Stimulated activated naive B cell treated with anti-CD40 and anti-IgM and Interleukin-4, amounts not matched to agents 10 μg/mL and 1 μg/mL and 100 μg/mL, for 72 hours (primary cell): ENCODE data around the gene ATE1.

ENCODE experiments used
- ATAC-seq, 2 donors: fragments of 150-1000 bp; cut with Tn5 transposase; replicated peaks; 2 replicates each; pipeline ENCODE4 v1.10.0; 2021; ENCODE audit warnings: moderate library complexity in 1 of 2
- DNase-seq: peaks from one replicate; pipeline ENCODE4 v3.0.0; 2021
- H3K27ac Mint-ChIP-seq: one replicate; pipeline ENCODE4 v1.8.0; 2022; ENCODE audit warnings: mild to moderate bottlenecking, mixed read lengths
- H3K27me3 Mint-ChIP-seq, 2 donors: one replicate each; pipeline ENCODE4 v1.8.0; 2022; ENCODE audit warnings: mixed read lengths in 2 of 2
- H3K36me3 Mint-ChIP-seq, 2 donors: one replicate each; pipeline ENCODE4 v1.8.0; 2022; ENCODE audit warnings: mixed read lengths in 2 of 2, mild to moderate bottlenecking in 1 of 2
- H3K4me1 Mint-ChIP-seq, 2 donors: one replicate each; pipeline ENCODE4 v1.8.0; 2022; ENCODE audit warnings: mixed read lengths in 2 of 2, mild to moderate bottlenecking in 1 of 2
- H3K4me3 Mint-ChIP-seq, 2 donors: one replicate each; pipeline ENCODE4 v1.8.0; 2022; ENCODE audit warnings: mild to moderate bottlenecking in 2 of 2, mixed read lengths in 2 of 2, moderate library complexity in 1 of 2
- H3K9me3 Mint-ChIP-seq, 2 donors: one replicate each; pipeline ENCODE4 v1.8.0; 2022; ENCODE audit warnings: mixed read lengths in 2 of 2, mild to moderate bottlenecking in 1 of 2

ATE1 gene

DNA sequence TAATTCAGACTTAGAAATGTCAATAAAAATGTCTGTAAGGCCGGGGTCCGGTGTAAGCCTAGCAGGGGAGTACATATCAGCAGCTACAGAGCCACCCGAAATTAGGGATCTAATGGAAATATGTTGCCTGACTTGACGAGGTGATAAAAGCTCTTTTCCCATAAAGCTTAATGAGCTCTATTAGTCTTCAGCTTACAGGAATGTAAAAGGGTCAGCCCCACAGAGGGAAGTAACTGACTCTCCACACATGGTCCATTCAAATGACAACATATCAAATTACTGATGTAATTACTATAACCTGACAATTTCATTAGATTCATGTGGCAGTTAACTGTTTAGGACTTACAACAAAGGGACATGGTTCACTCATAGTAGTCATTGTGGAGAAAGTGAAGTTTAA is 62.3 kb downstream of the ATE1 start:
- ATAC-seq: no peak

DNA sequence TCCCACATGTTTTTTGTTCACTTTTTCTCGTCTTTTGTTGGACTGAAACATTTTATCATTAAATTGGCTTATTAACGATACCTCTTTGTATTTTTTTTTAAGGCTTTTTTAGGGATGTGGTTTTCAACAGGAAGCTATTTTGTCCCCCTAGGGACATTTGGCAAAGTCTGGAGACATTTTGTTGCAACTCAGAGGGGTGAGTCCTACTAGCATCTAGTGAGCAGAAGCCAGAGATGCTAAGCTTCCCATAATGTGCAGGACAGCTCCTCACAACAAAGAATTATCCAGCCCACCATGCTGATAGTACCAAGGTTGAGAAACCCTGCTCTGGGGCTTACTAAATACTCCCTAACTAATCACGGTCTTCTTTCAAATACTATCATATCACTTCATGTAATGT is 63.2 kb downstream of the ATE1 start:
- ATAC-seq (no peak), DNase-seq (no peak)
- no peak overlapping the region for H3K27ac Mint-ChIP-seq
- H3K36me3 Mint-ChIP-seq: peaks cover 15 to 53% of the 10 kb centered on the region in 2 donors
- H3K9me3 Mint-ChIP-seq: peaks cover 0 to 2% of the 10 kb centered on the region in 2 donors
- H3K4me3 Mint-ChIP-seq: no peak overlapping the region
- no peaks in the 10 kb centered on the region for H3K27me3 Mint-ChIP-seq
- H3K4me1 Mint-ChIP-seq: peaks cover 4 to 5% of the 10 kb centered on the region in 2 donors

More for the DNA sequence above, 62.3 kb downstream of the ATE1 start:
- Mint-ChIP-seq H3K4me1 (peaks cover 4 to 5% of the 10 kb centered on the region in 2 donors), H3K27ac (no peak overlapping the region), H3K9me3 (peaks cover 0 to 2% of the 10 kb centered on the region in 2 donors), H3K27me3 (no peaks in the 10 kb centered on the region), H3K36me3 (peaks cover 16 to 52% of the 10 kb centered on the region in 2 donors), H3K4me3 (no peak overlapping the region)
- DNase-seq: no peak

DNA sequence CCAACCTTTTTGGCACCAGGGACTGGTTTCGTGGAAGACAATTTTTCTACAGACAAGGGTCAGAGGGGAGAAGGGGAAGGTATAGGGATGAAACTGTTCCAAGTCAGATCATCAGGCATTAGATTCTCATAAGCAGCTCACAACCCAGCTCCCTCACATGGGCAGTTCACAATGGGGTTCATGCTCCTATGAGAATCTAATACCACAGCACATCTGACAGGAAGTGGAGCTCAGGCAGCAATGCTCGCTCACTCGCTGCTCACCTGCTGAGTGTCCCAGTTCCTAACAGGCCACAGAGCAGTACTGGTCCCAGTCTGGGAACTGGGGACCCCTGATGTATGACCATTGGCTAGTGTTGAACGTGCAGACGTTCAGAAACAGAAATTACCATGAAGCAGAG is 63.7 kb downstream of the ATE1 start:
- Mint-ChIP-seq H3K9me3 (peaks cover 0 to 2% of the 10 kb centered on the region in 2 donors), H3K4me3 (no peak overlapping the region), H3K27ac (no peak overlapping the region), H3K36me3 (peaks cover 11 to 50% of the 10 kb centered on the region in 2 donors), H3K27me3 (no peaks in the 10 kb centered on the region), H3K4me1 (peaks cover 4 to 5% of the 10 kb centered on the region in 2 donors)
- DNase-seq (no peak), ATAC-seq (no peak)

DNA sequence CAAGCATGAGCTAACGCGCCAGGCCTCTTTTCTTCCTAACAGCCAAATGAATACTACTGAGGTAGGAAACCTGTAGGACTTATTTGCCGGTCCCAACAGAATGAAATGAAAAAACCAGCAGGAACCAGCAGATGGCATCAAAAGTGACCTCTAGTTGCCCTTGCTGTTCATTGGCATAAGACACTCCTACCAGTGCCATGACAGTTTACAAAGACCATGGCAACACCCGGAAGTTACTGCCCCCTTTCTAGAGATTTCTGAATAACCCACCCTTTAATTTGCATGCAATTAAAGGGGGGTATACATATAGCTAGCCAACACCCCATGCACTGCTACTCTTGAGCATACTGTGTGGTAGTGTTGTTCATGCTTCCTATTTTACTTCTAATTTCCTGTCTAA is 65.2 kb downstream of the ATE1 start:
- no peak for DNase-seq
- ATAC-seq: no peak
- no peak overlapping the region for H3K27ac Mint-ChIP-seq
- peaks cover 10 to 48% of the 10 kb centered on the region in 2 donors for H3K36me3 Mint-ChIP-seq
- H3K27me3 Mint-ChIP-seq: no peaks in the 10 kb centered on the region
- H3K4me1 Mint-ChIP-seq: peaks cover 4 to 5% of the 10 kb centered on the region in 2 donors
- H3K9me3 Mint-ChIP-seq: peaks cover 2 to 4% of the 10 kb centered on the region in 2 donors
- H3K4me3 Mint-ChIP-seq: no peak overlapping the region

DNA sequence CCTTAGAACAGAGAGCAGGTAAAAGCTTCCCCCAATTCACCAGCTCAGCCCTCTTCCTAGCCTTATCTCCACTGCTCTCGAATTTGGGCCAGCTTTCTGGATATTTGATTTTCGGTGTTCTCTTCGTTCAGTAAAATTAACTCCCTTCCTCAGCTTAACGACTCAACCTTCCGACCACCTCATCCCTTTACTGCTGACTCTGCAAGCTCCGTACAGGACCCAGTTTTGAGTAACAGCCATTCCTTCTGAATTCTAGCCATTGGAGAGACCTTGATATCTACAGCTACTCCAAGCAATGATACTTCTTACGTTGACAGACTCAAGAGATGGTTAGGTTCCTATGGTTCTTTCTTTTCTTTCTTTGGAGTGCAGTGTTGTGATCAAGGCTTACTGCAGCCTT is 65.8 kb downstream of the ATE1 start:
- Mint-ChIP-seq H3K36me3 (peaks cover 16 to 50% of the 10 kb centered on the region in 2 donors), H3K4me1 (peaks cover 4 to 5% of the 10 kb centered on the region in 2 donors), H3K27ac (no peak overlapping the region), H3K4me3 (no peak overlapping the region), H3K9me3 (peaks cover 6 to 8% of the 10 kb centered on the region in 2 donors), H3K27me3 (no peaks in the 10 kb centered on the region)
- DNase-seq (no peak), ATAC-seq (no peak)

DNA sequence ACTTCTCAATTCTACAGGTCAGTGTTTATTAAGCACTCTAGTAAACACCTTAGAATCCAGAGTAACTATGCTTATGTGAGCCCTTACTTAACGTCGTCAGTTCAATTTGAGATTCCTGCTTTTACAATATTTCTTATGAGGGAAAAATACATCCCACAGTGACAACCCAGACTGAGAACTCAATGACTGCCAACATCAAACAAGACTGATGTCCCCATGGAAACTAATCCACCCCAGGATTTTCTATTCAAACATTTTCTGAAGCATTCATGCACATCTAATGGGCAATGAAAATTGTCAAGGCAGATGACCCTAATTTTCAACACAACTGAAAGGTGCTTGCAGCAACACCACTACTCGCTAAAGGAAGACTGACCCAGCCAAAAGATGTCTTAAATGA is 67.0 kb downstream of the ATE1 start:
- no peak overlapping the region for H3K27ac Mint-ChIP-seq
- H3K4me3 Mint-ChIP-seq: no peak overlapping the region
- no peak for DNase-seq
- no peaks in the 10 kb centered on the region for H3K27me3 Mint-ChIP-seq
- peaks cover 6 to 8% of the 10 kb centered on the region in 2 donors for H3K9me3 Mint-ChIP-seq
- peaks cover 18 to 45% of the 10 kb centered on the region in 2 donors for H3K36me3 Mint-ChIP-seq
- no peak for ATAC-seq
- peaks cover 4 to 5% of the 10 kb centered on the region in 2 donors for H3K4me1 Mint-ChIP-seq

DNA sequence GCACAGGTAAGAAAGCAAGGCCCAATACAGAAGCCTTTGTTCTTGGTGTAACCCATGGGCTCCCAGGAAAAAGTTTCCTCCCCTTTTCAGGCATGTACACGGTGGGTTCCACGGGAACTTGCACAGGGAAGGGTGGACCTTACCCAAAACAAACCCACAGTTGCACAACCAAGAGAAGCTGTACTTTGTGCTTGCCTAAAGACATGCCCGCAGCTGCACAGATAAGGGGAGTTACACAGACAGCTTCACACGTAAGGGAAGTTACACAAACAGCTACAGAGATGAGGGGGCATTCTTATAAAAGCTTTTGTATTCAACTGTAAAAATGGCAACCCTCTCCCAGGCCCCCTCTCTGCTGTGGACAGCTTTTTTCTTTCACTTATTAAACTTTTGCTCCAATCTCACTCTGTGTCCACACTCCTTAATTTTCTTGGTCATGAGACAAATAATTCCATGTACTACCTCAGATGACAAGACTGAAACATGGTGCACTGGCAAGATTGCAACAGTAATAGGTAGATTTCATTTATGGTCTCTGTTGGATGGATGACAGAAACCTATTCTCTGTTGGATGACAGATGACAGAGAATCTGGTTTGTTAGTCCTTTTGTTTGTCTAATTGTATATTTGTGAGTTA is 72.9 kb downstream of the ATE1 start:
- H3K4me3 Mint-ChIP-seq: no peak overlapping the region
- no peaks in the 10 kb centered on the region for H3K27me3 Mint-ChIP-seq
- peaks cover 30 to 37% of the 10 kb centered on the region in 2 donors for H3K36me3 Mint-ChIP-seq
- ATAC-seq (no peak), DNase-seq (no peak)
- H3K27ac Mint-ChIP-seq: no peak overlapping the region
- H3K9me3 Mint-ChIP-seq: peaks cover 6 to 8% of the 10 kb centered on the region in 2 donors
- H3K4me1 Mint-ChIP-seq: no peaks in the 10 kb centered on the region

DNA sequence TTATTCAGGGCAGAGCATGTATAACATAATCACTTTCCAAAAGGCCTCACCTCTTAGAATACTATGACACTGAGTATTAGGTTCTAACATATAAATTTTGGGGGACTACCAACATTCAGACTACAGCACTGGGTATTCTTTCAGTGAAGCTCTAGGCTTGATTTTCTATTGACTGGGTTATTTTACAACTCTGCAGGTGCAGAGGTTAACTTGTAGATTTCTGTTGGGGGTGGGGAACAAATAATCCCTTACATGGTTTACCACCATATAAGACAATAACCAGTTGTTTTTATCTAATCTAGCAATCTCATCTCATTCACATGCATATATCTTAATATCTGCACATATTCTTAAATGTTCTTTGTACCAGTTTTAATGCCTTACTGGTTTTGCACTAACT is 73.9 kb downstream of the ATE1 start:
- Mint-ChIP-seq H3K36me3 (peaks cover 37 to 45% of the 10 kb centered on the region in 2 donors), H3K4me1 (no peaks in the 10 kb centered on the region), H3K27me3 (no peaks in the 10 kb centered on the region), H3K9me3 (peaks cover 6 to 8% of the 10 kb centered on the region in 2 donors), H3K4me3 (no peak overlapping the region), H3K27ac (no peak overlapping the region)
- no peak for DNase-seq
- ATAC-seq: no peak

DNA sequence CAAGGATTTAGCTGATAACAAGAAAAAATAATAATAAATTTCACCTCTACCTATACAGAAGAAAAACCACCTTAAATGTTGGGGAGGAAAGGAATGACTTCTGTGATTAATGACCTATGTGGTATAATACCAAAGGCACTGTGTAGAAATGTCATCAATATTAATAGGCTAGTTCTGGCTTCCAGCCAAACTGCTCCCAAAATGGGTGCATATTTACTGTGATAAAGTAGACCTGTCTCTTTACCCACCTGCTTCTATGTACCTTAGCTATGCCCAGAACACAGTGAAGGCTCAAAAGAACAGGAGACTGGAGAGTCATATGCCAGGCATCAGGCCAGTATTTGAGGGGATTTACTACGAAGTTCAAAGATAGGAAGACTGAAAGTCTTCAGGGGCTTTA is 76.0 kb downstream of the ATE1 start:
- no peaks in the 10 kb centered on the region for H3K27me3 Mint-ChIP-seq
- DNase-seq (no peak), ATAC-seq (no peak)
- no peaks in the 10 kb centered on the region for H3K4me1 Mint-ChIP-seq
- peaks cover 30 to 33% of the 10 kb centered on the region in 2 donors for H3K36me3 Mint-ChIP-seq
- no peak overlapping the region for H3K4me3 Mint-ChIP-seq
- no peak overlapping the region for H3K27ac Mint-ChIP-seq
- H3K9me3 Mint-ChIP-seq: peaks cover 0 to 3% of the 10 kb centered on the region in 2 donors

DNA sequence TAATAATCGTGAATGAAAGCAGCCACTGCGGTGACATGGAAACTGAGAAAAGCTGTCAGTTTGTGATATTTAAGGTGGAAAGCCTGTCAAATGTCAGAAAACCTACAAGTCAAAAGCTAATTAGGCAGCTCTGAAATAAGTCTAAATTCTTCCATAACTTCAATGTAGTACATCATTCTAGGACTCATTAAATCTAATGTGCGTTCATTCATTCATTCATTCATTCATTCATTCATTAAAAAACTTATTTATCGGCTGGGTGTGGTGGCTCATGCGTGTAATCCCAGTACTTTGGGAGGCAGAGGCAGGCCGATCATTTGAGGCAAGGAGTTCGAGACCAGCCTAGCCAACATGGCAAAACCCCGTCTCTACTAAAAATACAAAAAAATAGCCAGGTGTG is 79.7 kb downstream of the ATE1 start:
- no peaks in the 10 kb centered on the region for H3K27me3 Mint-ChIP-seq

DNA sequence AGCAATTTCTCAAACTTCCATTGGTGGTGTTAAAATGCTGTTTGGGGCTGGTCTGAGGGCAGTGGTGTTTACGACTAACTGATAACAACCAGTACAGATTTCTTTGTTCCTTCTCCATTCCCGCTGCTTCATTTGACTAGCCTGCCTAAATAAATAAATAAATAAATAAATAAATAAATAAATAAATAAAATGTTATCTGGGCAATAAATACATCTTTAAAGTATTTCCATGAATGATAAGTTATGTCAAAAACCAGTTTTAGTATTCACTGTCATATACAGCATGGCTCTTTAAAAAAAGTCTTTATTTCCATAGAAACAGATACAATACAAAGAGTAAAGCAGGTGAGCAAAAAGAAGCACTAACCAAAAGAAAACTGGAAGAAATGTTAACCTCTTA is 81.3 kb downstream of the ATE1 start:
- ATAC-seq: no peak
- Mint-ChIP-seq H3K4me3 (no peak overlapping the region), H3K27ac (no peak overlapping the region), H3K4me1 (peaks cover 1 to 11% of the 10 kb centered on the region in 2 donors), H3K36me3 (peaks cover 42 to 48% of the 10 kb centered on the region in 2 donors), H3K27me3 (no peaks in the 10 kb centered on the region), H3K9me3 (peaks cover 7 to 8% of the 10 kb centered on the region in 2 donors)
- no peak for DNase-seq

More for the DNA sequence above, 79.7 kb downstream of the ATE1 start:
- Mint-ChIP-seq H3K4me3 (no peak overlapping the region), H3K9me3 (peaks cover 7 to 8% of the 10 kb centered on the region in 2 donors), H3K4me1 (peaks cover 1 to 5% of the 10 kb centered on the region in 2 donors), H3K27ac (no peak overlapping the region), H3K36me3 (peaks cover 42 to 47% of the 10 kb centered on the region in 2 donors)
- no peak for DNase-seq
- ATAC-seq: no peak

DNA sequence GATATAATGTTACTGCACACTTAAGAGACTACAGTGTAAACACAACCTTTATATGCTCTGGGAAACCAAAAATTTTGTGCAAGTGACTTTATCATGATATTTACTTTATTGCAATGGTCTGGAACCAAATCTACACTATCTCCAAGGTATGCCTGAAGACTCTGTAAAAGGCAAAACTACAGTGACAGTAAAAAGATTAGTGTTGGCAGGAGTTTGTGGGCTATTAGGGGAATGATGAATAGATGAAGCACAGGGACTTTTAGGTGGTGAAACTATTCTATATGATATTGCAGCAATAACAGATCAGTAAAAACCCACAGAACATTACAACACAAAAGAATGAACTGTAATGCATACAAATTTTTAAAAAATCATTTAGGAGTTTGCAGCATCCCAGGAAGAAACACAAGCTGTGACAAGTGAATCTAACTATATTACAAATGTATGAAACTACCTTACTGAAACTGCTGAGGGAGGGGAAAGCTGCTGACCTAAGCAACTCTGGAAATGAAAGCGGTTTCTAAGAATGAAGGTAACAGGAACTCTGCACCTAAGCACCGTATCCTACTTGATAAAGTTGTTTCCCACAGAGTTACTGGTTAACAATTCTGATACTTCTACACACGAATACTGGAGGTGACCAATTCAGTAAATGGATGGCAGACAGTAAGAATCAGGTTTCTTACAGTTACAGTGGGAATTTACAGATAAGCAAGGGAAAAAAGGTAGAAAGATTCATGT is 82.6 kb downstream of the ATE1 start:
- H3K36me3 Mint-ChIP-seq: peaks cover 38 to 48% of the 10 kb centered on the region in 2 donors
- DNase-seq (no peak), ATAC-seq (no peak)
- H3K27me3 Mint-ChIP-seq: no peaks in the 10 kb centered on the region
- peaks cover 7 to 8% of the 10 kb centered on the region in 2 donors for H3K9me3 Mint-ChIP-seq
- H3K4me1 Mint-ChIP-seq: peaks cover 1 to 11% of the 10 kb centered on the region in 2 donors
- H3K27ac Mint-ChIP-seq: no peak overlapping the region
- H3K4me3 Mint-ChIP-seq: no peak overlapping the region

DNA sequence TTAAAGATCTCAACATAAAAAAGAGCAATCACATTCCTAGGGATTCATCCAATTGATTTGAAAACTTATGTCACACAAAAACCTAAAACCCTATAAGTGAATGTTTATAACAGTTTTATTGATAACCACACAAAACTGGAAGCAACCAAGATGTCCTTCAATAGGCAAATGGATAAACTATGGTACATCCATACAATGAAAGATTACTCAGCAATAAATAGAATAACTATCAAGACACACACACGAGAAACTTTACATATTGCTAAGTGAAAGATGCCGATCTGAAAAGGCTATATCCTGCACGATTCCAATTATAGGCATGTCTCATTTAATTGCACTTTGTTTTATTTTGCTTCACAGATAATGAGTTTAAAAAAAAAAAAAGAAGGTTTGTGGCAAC is 83.3 kb downstream of the ATE1 start:
- Mint-ChIP-seq H3K36me3 (peaks cover 32 to 43% of the 10 kb centered on the region in 2 donors), H3K4me1 (peaks cover 1 to 11% of the 10 kb centered on the region in 2 donors), H3K9me3 (peaks cover 7 to 8% of the 10 kb centered on the region in 2 donors), H3K27ac (no peak overlapping the region), H3K27me3 (no peaks in the 10 kb centered on the region), H3K4me3 (no peak overlapping the region)
- ATAC-seq (no peak), DNase-seq (no peak)

DNA sequence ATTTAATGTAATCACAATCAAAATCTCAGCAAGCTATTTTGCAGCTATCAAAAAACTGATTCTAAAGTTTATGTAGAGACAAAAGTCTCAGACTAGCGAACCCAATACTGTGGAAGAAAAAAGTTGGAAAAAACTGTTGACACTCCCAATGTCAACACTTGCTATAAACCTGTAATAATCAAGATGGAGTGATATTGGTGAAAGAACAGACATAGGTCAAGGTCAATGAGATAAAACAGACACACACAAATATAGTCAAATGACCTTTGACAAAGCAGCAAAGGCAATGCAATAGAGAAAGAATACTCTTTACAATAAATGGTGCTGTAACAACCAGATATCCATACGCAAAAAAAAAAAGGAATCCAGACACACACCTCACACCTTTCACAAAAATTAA is 84.5 kb downstream of the ATE1 start:
- DNase-seq: no peak
- peak overlapping the region; percentile 20 for H3K27ac Mint-ChIP-seq
- ATAC-seq: no peak
- H3K9me3 Mint-ChIP-seq: peaks cover 7 to 8% of the 10 kb centered on the region in 2 donors
- H3K4me3 Mint-ChIP-seq: no peak overlapping the region
- H3K36me3 Mint-ChIP-seq: peaks cover 30 to 40% of the 10 kb centered on the region in 2 donors
- no peaks in the 10 kb centered on the region for H3K27me3 Mint-ChIP-seq
- H3K4me1 Mint-ChIP-seq: peaks cover 1 to 11% of the 10 kb centered on the region in 2 donors

DNA sequence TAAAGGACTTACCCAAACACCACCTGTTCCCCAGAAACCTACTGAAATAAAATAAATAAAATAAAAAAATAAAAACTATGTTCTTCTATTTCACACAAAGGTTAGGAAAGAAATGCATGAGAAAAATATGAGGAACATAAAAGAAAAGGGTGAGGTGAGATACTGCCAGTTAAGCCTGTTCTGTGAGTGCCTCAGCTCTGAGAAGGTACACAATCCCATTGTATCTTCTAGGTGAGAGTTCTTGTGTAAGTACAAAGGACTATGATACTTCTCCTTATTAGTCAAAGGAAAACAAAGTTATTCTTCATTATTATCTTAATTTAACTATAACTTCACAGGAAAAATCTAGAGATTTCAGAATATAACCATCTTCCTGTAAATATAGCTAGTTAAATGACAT is 86.0 kb downstream of the ATE1 start:
- no peak for ATAC-seq
- peaks cover 26 to 46% of the 10 kb centered on the region in 2 donors for H3K36me3 Mint-ChIP-seq
- H3K4me3 Mint-ChIP-seq: no peak overlapping the region
- peaks cover 7 to 8% of the 10 kb centered on the region in 2 donors for H3K9me3 Mint-ChIP-seq
- no peak for DNase-seq
- H3K27me3 Mint-ChIP-seq: no peaks in the 10 kb centered on the region
- H3K27ac Mint-ChIP-seq: no peak overlapping the region
- H3K4me1 Mint-ChIP-seq: peaks cover 1 to 11% of the 10 kb centered on the region in 2 donors
